ENCODE data around the gene CD84.

The CD84 gene, protein sequence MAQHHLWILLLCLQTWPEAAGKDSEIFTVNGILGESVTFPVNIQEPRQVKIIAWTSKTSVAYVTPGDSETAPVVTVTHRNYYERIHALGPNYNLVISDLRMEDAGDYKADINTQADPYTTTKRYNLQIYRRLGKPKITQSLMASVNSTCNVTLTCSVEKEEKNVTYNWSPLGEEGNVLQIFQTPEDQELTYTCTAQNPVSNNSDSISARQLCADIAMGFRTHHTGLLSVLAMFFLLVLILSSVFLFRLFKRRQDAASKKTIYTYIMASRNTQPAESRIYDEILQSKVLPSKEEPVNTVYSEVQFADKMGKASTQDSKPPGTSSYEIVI

DNA sequence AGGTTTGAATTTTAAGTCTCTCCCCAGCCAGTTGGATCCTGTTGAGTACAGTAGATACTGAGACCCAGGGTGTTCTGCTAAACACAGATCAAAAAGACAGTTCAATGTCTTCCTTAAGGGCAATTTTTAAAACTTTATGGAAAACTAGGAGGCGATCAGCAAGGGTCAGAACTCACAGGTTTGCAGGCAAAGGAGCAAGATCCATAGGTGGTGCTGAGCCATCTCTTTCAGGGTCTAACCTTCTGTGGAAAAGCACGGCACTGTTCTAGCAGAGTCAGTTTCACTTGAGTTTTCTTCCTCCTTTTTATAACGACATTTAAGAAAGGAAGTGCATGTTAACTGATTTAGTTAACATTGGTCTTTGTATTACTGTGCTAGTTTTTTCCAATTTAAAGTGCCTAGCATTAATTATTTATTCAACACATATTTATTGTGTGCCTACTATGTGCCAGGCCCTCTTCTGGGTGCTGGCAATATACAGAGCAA is at the start of gene CD84:
CD84 (minus strand) TSS at position 281 of the 486 bp plus-strand sequence; CDS start at position 222, 59 bp downstream.
- no peak for DNase-seq (ENCODE audit: low read depth in 2 of 3, low spot score in 1 of 3)

DNA sequence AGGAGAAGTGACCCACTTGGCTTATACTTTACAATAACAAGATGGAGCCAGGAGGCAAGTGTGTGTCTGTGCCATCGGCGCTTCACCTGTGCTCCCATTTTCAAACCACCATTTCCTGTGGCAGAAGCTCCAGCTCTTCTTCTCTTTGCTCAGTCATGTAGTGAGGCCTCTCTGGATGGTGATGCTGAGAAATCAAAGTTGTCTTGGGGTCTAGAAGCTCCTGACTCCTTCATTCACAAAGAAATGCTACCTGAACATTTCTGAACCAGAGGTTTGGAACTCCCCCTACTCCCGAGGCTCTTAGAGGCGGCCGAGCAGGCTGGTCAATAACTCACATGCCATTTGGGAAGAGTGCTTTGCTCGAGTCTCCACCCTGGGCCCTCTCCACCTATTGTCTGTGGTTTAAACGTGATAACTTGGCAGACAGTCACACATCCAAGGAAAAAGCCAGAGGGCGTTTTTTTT is 49.5 kb upstream of the CD84 start:
- DNase-seq (ENCODE audit: low read depth in 2 of 3, low spot score in 1 of 3), result no peak

DNA sequence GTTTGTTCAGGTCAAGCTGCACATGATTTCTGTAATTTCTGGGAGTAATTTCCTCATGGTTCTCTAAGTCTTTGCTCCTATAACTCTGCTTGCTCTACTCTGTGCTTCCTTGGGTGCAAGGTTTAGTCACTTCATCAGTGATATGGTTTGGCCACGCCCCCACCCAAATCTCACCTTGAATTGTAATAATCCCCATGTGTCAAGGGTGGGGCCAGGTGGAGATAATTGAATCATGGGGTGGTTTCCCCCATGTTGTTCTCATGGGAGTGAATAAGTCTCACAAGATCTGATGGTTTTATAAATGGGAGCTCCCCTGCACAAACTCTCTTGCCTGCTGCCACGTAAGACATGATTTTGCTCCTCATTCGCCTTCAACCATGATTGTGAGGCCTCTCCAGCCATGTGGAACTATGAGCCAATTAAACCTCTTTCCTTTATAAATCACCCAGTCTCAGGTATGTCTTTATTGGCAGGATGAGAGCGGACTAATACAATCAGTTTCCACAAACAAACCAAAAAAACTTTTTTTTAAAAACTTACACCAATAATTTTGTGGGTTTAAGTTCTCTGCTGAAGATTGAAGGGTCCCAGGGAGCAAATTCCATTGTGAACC is 48.5 kb upstream of the CD84 start:
- DNase-seq (ENCODE audit: low read depth in 2 of 3, low spot score in 1 of 3), result peak; percentile 52 to 67 (median 57)

DNA sequence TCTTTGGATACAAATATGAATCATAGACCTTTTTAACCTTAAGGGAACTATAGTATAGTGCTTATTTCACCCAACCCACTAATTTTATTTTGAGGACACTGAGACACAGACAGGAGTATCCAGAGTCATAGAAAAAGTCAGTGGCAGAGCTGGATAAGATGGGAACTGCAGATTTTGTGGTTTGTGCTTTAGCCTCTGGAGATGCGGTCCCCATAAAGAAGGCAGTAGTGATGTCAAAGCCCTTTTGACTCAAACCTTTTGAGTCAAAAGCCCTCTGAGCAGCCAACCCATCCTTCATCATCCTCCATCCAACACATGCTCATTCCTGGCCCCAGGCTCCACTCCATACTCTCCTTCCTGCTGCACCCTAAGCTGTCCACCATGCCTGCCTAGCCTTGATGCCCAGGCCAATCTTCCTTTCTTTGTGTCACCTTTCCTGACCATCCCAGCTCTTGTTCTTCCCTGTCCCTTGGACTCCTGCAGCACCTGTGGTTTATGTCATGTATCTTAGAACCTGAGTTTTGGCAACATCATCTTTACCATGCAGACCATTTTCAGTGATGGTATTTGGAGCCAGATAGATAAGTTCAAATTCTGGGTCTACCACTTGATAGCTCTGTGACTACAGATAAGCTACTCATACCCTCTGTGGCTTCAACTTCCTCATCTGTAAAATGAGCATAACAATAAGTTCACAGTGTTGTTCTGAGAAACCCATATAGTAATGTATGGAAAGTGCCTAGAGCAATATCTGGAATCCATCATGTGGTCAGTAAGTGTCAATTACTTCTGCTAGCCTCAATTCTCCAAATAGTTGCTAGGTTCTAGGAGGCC is 47.4 kb upstream of the CD84 start:
- DNase-seq (ENCODE audit: low read depth in 2 of 3, low spot score in 1 of 3), result no peak

DNA sequence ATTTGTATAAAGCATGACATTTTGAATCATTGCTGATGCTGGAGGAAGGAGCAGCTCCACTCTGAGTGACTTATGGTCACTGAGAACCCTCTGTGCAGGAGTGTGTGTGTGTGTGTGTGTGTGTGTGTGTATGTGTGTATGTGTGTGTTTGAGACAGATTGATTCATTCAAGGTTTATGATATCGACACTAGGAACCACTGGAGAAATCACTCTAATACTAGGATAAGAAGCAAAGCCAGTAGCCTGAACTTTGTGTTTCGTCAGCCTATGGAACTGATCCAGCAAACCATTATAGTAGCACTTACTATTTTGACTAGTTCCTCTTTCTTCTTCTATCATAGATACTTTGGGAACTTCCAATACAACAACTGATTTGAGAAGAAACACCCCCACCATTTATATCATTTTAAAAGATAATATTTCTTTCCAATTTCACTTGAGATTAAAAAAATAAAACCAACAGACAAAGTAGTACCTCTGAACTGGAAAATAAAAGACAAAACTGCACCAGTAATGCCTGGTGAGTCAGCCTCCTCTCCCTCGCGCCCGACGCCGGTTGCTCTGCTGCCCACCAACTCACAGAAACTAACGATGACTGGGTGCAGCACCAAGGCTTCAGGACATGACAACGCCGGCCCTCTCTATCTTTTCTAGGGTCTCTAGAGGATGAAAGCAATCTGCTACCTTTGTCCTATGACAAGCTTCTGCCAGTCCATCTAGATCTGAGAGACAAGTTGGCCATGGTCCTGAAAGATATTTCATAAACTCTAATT is 46.6 kb upstream of the CD84 start:
- DNase-seq (ENCODE audit: low read depth in 2 of 3, low spot score in 1 of 3), result peak; percentile 60 to 65 (median 61)

DNA sequence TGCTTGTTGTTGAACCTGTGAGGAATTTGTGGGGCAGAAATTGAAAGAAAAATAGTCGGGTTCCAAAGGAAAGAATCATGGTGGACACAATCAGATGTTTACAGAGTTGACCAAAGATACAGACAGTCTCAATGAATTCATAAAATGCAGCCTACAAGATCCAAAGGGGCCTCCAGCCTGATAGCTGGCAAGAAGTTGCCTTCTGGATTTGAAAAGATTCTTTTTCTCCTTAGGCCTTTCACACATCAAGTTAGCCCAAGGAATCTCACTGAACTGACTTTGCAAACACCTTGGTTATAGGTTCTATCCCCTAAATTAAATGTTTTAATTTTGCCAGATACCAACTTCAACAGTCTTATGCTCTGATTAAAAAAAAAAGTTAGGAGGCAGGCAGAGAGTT is 46.0 kb upstream of the CD84 start:
- no peak for DNase-seq (ENCODE audit: low read depth in 2 of 3, low spot score in 1 of 3)

DNA sequence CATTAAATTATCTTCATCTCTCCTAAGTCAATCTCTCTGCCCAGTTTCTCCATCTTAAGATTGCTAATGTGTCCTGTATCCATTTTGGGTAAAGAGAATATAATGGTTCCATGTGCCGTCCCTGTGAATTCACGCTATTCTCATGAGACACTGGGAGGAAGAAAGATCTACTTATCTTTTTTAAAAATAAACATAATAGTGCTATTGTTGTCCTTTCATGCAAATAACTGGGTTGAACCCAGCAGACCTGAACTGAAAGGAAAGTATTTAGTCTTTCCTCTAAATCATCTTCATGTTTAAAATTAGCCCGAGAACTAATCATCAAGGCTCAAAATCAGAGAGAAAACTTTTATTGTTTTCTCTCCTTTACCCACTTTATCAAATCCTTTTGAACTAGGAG is 45.2 kb upstream of the CD84 start:
- no peak for DNase-seq (ENCODE audit: low read depth in 2 of 3, low spot score in 1 of 3)

DNA sequence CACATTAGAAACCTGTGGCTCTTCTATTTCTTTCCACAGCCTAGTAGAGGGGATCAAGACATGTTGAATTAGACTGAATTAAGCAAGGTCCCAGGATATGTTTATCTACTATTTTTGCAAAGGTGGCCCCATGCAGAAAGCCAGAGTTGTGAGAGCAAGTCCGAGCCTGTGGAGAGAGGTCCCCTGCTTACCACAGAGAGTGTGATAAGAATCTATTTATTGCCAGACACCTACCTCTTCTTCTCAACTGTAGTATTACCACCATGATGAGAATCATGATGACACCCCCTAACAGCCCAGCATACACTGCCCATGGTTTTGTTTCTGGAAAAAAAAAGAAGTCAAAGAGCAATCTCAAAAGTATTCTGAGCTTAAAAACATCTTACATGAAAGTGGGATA is 44.6 kb upstream of the CD84 start:
- DNase-seq (ENCODE audit: low read depth in 2 of 3, low spot score in 1 of 3), result no peak

DNA sequence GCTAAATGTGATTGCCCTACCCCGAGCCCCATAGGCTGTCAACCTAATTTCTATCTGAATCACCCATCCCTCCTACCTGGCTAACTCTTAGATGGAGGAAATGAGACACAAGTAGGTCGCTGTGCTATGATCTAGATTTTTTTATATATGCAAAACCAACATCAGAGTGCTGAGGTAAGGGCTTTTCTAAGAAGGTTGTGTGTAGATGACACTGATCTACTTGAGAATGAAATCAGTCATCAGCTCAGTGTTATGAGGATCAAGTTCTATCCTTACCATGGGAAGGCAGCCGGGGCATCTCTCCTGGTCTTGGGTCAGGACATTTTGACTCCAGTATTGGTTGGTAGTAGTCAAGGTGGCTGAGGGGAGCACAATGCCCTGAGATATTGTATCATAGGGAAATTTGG is 43.9 kb upstream of the CD84 start:
- peak in 1 of 3 donors; percentile 43 for DNase-seq (ENCODE audit: low read depth in 2 of 3, low spot score in 1 of 3)

DNA sequence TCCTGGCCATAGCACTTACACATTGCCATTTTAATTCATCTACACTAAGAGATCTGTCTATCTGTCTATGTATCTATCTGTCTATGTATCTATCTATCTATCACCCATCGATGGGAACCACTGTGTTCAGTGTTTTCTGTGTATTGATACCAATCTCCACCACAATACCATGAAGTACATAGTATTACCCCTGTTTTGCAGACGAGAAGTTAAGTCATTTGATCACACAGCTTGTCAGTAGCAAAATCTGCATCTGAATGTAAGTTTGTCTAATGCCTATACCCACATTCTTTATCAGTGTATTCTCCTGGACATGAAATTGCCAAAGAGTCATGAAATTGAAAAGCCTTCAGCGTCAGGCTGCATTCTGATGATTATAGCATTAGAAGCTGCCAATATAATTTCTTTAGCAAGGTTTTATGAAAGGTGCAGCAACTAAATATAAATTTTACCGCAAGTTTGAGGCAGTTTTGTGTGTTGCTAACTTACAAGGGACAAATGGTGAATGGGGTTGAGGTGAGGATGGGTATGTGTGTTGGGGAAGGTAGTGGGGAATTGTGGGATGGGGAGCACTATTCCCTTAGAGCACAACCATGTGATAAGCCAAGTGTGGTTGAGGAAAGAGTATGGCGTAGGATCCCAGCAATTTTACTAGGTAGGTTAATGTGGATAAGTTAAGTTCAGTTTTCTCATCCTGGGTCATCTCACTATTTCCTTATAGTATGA is 43.4 kb upstream of the CD84 start:
- no peak for DNase-seq (ENCODE audit: low read depth in 2 of 3, low spot score in 1 of 3)

DNA sequence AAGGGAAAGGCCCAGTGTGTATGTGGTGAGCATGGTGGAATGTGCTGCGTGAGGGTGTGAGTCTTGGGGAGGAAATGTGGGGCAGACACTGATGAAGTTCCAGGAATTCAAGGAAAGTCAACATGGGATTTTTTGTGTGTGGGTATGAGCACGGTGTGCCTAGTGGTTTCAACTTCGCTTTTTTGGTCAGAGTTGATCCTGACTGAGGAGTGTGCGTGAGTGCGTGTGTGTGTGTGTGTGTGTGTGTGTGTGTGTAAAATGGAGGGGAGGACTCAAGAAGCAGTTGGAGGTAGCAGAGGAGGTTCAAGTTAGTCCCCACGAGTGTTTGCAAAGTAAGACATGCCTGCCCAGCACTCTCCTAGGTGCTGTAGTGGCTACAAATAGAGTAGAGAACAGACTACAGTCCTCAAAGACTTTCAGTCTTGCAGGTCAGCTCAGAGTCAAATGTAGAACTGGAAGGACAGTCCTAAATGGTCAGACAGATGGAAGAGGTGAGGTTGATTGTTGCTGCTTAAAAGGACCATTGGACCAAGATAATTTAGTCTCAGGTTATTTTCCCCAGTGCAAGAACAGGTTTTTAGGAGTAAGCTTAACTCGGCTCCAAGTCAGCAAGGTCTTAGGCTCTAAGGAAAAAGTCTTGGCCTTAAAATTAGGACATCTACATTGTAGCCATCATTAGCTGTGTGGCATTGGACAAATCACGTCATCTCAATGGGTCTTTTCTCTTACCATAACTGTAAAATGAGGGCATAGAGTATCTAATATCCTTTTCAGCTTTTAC is 42.5 kb upstream of the CD84 start:
- no peak for DNase-seq (ENCODE audit: low read depth in 2 of 3, low spot score in 1 of 3)

DNA sequence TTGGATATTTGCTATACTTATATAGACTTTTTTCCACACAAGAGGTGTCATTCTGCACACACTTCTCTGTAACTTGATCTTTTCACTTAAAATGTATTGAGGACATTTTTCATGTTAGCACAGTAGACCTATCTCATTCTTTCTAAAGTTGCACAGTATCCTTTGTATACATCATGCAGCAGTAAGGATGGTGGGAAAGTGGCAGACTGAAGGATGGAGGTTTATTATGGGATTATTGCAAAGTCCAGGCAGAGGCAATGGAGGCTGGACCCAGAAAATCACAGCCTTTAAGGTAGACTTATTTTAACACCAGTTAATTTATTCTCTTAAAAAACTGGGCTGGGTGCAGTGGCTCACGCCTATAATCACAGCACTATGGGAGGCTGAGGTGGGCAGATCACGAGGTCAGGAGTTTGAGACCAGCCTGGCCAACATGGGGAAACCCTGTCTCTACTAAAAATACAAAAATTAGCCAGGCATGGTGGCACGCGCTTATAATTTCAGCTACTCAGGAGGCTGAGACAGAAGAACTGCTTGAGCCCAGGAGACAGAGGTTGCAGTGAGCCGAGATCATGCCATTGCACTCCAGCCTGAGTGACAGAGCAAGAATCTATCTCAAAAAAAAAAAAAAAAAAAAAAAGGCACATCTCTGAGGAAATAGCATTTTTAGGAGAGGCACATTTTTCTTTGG is 41.8 kb upstream of the CD84 start:
- no peak for DNase-seq (ENCODE audit: low read depth in 2 of 3, low spot score in 1 of 3)

DNA sequence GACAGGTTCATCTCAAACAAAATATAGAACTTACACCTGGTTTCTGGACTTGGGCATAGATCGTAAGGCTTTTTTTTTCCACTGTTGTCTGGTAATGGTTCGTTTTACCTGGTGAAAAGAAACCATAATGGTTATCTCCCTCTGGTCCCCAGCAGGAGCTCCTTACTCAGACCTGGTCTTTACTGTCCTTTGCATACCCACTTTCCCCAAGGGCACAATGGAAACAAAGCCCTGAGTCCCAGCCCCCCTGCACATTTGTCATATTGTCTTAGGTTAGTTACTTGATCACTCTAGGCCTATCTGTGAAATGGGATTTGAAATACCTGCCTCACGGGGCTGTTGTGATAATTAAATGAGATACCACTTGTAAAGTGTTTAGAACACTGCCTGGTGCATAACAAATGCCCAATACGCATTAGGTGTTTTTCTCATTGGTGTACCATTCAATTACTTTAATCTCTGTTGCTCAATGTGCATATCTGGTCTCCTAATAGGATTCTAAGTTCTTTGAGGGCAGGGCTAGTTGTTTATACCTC is 40.5 kb upstream of the CD84 start:
- DNase-seq (ENCODE audit: low read depth in 2 of 3, low spot score in 1 of 3), result no peak

DNA sequence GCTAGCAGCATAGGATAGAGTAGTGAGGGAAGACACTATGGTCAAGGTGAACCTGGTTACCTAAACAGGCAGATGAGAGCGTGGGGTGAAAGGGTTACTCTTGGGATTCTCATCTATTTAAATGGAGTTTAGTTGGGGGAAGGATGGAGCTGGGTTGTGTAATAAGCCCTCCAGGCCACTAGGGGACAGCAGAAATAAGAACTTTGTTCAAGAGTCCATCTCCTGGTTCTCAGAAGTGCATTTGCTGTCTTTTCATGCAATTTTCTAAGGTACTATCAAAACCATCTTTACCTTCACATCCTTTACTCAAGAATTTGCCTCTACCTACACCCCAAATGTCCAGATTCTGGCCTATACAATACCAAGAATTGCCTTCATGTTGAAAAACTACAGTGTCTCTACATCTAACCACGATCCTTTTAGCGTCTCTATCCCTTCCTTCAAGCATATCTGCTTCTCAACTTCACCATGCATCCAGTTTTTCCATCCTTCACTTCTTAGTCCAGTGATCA is 39.5 kb upstream of the CD84 start:
- DNase-seq (ENCODE audit: low read depth in 2 of 3, low spot score in 1 of 3), result peak in 1 of 3 donors; percentile 58

DNA sequence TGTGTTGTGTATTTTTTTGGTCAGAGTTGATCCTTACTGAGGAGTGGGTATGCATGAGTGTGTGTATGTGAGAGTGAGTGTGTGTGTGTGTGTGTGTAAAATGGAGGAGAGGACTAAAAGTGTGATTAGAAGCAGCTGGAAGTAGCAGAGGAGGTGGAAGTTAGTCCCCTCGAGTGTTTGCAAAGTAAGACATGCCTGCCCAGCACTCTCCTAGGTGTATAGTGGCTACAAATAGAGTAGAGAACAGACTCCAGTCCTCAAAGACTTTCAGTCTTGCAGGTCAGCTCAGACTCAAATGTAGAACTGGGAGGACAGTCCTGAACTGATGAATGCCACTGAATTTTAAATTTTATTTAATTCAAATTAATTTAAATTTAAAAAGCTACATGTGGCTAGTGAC is 39.0 kb upstream of the CD84 start:
- no peak for DNase-seq (ENCODE audit: low read depth in 2 of 3, low spot score in 1 of 3)

DNA sequence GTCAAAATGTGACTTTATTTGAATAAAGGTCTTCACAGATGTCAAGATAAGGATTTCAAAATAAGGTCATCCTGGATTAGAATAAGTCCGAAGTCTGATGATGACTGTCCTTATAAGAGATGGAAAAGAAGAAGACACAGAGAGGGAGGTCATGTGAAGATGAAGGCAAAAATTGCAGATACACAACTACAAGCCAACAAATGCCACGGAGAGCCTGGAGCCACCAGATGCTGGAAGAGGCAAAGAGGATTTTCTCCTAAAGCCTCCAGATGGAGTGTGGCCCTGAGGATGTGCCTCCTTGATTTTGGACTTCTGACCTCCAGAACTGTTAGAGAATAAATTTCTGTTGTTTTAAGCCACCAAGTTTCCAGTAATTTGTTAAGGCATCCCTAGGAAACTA is 36.4 kb upstream of the CD84 start:
- DNase-seq (ENCODE audit: low read depth in 2 of 3, low spot score in 1 of 3), result no peak

DNA sequence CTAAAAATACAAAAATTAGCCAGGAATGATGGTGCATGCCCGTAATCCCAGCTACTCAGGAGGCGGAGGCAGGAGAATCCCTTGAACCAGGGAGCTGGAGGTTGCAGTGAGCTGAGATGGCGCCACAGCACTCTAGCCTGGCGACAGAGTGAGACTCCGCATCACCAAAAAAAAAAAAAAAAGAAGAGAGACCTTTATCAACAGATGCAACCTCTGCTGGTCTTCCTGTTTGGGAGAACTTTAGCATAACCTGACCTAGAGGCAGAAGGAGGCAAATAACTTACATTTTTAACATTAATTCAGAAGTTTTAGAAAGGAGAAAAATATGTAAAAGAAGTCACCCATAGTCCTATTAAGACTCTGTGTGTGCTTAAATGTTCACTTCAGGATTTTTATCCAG is 35.1 kb upstream of the CD84 start:
- no peak for DNase-seq (ENCODE audit: low read depth in 2 of 3, low spot score in 1 of 3)

DNA sequence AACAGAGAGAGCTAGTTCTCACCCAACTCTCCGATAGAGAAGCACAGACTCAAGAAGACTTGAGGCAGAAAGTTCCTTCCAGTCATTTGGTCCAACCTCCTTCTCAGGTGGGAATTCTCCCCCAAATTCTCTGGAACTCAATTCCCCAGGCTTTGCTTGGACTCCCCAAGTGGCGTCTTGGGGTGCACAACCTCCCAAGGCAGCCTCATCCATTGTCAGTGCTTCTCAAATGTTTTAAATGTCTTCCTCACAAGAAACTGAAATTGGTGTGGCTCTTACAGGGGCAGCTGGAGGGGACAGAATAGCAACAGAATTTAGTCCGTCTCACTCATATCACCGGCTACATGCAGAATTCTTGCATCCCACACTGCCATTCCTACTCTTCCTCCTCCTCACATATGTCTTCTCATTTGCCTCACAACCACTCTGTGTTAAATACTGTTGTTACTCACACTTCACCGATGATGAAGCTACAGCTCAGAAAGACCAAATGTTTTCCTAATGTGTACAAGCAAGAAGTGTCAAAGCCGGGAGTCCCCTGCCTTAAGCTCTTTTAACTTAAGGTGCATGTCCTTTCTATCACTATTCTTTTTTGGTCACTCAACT is 33.4 kb upstream of the CD84 start:
- DNase-seq (ENCODE audit: low read depth in 2 of 3, low spot score in 1 of 3), result no peak

All from stimulated activated CD4-positive, alpha-beta T cell treated with anti-CD3 and anti-CD28 coated beads, Interleukin-12 subunit alpha, Interleukin-12 subunit beta, amount 100 ng/mL, for 48 hours (primary cell).